CD4-positive, CD25-positive, alpha-beta regulatory T cell (primary cell): ENCODE data around the gene SEMA6D. TPM values are rescaled to one million over a fixed set of nuclear protein-coding genes. Genes with fewer than 3 reads are reported as not detected.

Experiments used
- ATAC-seq, 2 donors: fragments of 150-1000 bp; cut with Tn5 transposase; one replicate each; pipeline ENCODE4 v1.10.0; 2021; ENCODE audit warnings: low read depth in 2 of 2, moderate number of reproducible peaks in 2 of 2, moderate library complexity in 1 of 2
- DNase-seq, 3 donors: peaks; one replicate each; pipeline versions ENCODE4 v3.0.0 to v3.0.0-alpha.2; 2012 to 2022; ENCODE audit warnings: mixed read lengths in 1 of 3
- H3K27ac ChIP-seq: one replicate; pipeline ENCODE4 v1.7.0; 2013; ENCODE audit warnings: mild to moderate bottlenecking, low read length; ENCODE audit not compliant: insufficient read depth, poor library complexity, severe bottlenecking
- H3K27me3 ChIP-seq: one replicate; pipeline ENCODE4 v1.7.0; 2013; ENCODE audit warnings: low read length; ENCODE audit not compliant: control insufficient read depth, insufficient read depth
- H3K36me3 ChIP-seq: one replicate; pipeline ENCODE4 v1.7.0; 2013; ENCODE audit warnings: mild to moderate bottlenecking, low read length, moderate library complexity; ENCODE audit not compliant: control insufficient read depth, insufficient read depth
- H3K4me1 ChIP-seq: 2 replicates; pipeline ENCODE4 v1.7.0; 2013; ENCODE audit warnings: mild to moderate bottlenecking, low read length; ENCODE audit not compliant: insufficient read depth, control insufficient read depth, poor library complexity, severe bottlenecking
- H3K4me3 ChIP-seq: one replicate; pipeline ENCODE4 v1.7.0; 2013; ENCODE audit warnings: low read depth, mild to moderate bottlenecking, low read length, moderate library complexity
- H3K9me3 ChIP-seq, 2 experiments: 1 replicate in 1 of 2; 2 replicates in 1 of 2; pipeline ENCODE4 v1.7.0; 2013; ENCODE audit warnings: low read length in 2 of 2, mild to moderate bottlenecking in 1 of 2, moderate library complexity in 1 of 2; ENCODE audit not compliant: control insufficient read depth in 2 of 2
- H3K27ac Mint-ChIP-seq, 3 donors: one replicate each; pipeline ENCODE4 v1.8.0; 2020 to 2022; ENCODE audit warnings: mild to moderate bottlenecking in 3 of 3, mixed read lengths in 3 of 3, moderate library complexity in 2 of 3
- H3K27me3 Mint-ChIP-seq: one replicate; pipeline ENCODE4 v1.8.0; 2022; ENCODE audit warnings: mild to moderate bottlenecking, mixed read lengths
- H3K36me3 Mint-ChIP-seq: one replicate; pipeline ENCODE4 v1.8.0; 2020; ENCODE audit warnings: mixed read lengths
- H3K4me1 Mint-ChIP-seq, 4 donors: one replicate each; pipeline ENCODE4 v1.8.0; 2020 to 2022; ENCODE audit warnings: mixed read lengths in 4 of 4, mild to moderate bottlenecking in 1 of 4
- H3K4me3 Mint-ChIP-seq, 4 donors: one replicate each; pipeline ENCODE4 v1.8.0; 2020 to 2022; ENCODE audit warnings: mild to moderate bottlenecking in 4 of 4, mixed read lengths in 4 of 4, moderate library complexity in 3 of 4
- H3K9me3 Mint-ChIP-seq, 7 donors: one replicate each; pipeline ENCODE4 v1.8.0; 2020 to 2022; ENCODE audit warnings: mixed read lengths in 7 of 7, mild to moderate bottlenecking in 3 of 7, moderate library complexity in 2 of 7
- polyA plus RNA-seq, 4 donors: library from polyadenylated mRNA; unstranded; fragments of 300-500 nt; fragmentation: Illumina TruSeq; gene quantifications; one replicate each; pipeline ENCODE4 v1.2.3, GENCODE V29; 2021
- total RNA-seq: library from RNA; stranded (reverse); gene quantifications from one replicate; pipeline ENCODE4 v1.2.3, GENCODE V29; 2022

The SEMA6D gene
- total and polyA plus RNA-seq, 5 donors from 2014 or later, result not detected

DNA sequence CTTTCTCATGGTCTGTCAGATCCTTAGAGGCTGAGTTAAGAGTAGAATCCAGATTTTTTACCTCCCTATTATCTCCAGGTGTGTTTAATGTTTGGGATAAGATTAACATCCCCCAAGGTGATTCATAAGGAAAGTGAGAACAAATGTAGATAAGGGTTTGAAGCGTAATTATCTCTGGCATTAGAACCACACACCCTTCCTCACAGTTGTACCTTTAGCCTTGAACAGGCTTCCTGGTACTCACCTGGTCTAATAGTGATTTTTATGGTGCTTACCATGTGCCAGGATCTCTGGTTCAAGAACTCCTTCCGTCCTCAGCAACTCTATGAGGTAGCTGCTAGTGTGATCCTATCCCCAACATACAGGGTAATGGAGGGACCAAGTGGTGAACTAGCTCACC lies 27.7 kb downstream of the SEMA6D start:
- H3K4me1 ChIP-seq, result no peaks in the 10 kb centered on the region
- H3K4me3 ChIP-seq, result no peak overlapping the region
- no peaks in the 10 kb centered on the region for H3K9me3 ChIP-seq
- H3K27ac Mint-ChIP-seq, result no peak overlapping the region
- H3K36me3 Mint-ChIP-seq, result no peaks in the 10 kb centered on the region
- H3K36me3 ChIP-seq, result no peaks in the 10 kb centered on the region
- DNase-seq (no peak), ATAC-seq (no peak)
- H3K27me3 Mint-ChIP-seq, result no peaks in the 10 kb centered on the region
- H3K4me1 Mint-ChIP-seq, result no peaks in the 10 kb centered on the region
- no peak overlapping the region for H3K27ac ChIP-seq
- H3K27me3 ChIP-seq, result no peaks in the 10 kb centered on the region
- H3K9me3 Mint-ChIP-seq, result peaks cover 0 to 2% (median 0%) of the 10 kb centered on the region in 7 donors
- H3K4me3 Mint-ChIP-seq, result no peak overlapping the region

DNA sequence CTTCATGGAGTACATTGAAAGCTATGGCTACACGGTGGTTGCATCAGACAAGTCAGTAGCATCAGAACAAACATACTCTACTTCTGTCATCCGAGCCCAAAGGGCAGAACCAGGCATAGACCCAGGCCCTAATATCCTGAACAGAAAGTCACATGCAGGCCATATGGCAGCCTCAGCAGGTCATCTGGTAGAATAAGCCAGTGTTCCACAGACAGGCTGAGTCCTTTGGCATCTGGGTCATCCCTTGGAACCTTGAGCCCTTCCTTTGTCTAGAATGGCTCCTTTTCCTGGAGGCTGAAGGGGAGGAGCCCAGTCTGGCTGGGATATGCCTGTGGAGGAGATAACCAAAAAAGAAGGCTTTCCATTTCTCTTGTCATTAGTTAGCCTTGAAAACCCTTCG lies 29.2 kb downstream of the SEMA6D start:
- H3K4me3 Mint-ChIP-seq, result no peak overlapping the region
- H3K4me1 ChIP-seq, result no peaks in the 10 kb centered on the region
- no peaks in the 10 kb centered on the region for H3K27me3 Mint-ChIP-seq
- H3K27ac Mint-ChIP-seq, result no peak overlapping the region
- no peaks in the 10 kb centered on the region for H3K36me3 ChIP-seq
- no peaks in the 10 kb centered on the region for H3K36me3 Mint-ChIP-seq
- no peak overlapping the region for H3K4me3 ChIP-seq
- H3K4me1 Mint-ChIP-seq, result no peaks in the 10 kb centered on the region
- H3K27ac ChIP-seq, result no peak overlapping the region
- ATAC-seq (no peak), DNase-seq (no peak)
- no peaks in the 10 kb centered on the region for H3K9me3 ChIP-seq
- H3K9me3 Mint-ChIP-seq, result no peaks in the 10 kb centered on the region
- H3K27me3 ChIP-seq, result no peaks in the 10 kb centered on the region

DNA sequence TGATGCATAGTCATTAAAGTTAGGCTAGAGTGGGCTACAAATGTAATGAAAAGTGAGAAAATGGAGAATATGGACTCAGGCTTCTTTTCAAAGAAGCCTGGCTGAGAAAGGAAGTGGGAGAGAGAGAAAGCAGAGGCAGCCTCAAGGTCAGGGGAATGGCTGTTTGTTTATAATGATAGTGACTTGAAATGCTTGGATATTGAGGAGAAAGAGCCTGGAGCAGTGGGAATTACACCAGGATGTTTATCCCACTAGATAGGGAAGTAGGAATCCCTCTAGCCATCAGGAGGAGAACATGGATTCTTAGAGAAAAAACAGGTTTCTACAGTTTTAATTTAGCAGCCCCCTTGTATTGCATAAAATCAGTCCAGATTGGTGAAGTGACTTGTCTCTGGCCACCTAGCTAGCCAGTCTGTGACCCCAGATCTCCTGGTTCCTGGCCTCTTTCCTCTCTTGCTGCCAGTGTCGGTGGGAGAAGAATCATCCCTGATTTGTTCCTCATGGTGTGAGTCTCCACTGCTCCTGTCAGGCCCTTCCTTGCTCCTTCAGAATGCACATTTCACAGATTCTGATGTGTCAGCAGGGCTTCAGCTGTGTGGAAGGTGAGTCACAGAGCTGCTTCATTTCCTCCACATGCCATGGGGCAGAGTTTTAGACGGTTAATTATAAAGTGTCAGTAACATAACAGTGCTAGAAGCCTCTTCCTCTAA lies 32.9 kb downstream of the SEMA6D start:
- H3K27me3 Mint-ChIP-seq, result no peaks in the 10 kb centered on the region
- no peaks in the 10 kb centered on the region for H3K4me1 Mint-ChIP-seq
- Histone ChIP-seq H3K27me3 (no peaks in the 10 kb centered on the region), H3K36me3 (no peaks in the 10 kb centered on the region), H3K27ac (no peak overlapping the region), H3K4me1 (no peaks in the 10 kb centered on the region), H3K9me3 (no peaks in the 10 kb centered on the region), H3K4me3 (no peak overlapping the region)
- no peak overlapping the region for H3K27ac Mint-ChIP-seq
- no peaks in the 10 kb centered on the region for H3K36me3 Mint-ChIP-seq
- DNase-seq (no peak), ATAC-seq (no peak)
- peaks cover 3 to 28% (median 10%) of the 10 kb centered on the region in 7 donors for H3K9me3 Mint-ChIP-seq
- H3K4me3 Mint-ChIP-seq, result no peak overlapping the region

DNA sequence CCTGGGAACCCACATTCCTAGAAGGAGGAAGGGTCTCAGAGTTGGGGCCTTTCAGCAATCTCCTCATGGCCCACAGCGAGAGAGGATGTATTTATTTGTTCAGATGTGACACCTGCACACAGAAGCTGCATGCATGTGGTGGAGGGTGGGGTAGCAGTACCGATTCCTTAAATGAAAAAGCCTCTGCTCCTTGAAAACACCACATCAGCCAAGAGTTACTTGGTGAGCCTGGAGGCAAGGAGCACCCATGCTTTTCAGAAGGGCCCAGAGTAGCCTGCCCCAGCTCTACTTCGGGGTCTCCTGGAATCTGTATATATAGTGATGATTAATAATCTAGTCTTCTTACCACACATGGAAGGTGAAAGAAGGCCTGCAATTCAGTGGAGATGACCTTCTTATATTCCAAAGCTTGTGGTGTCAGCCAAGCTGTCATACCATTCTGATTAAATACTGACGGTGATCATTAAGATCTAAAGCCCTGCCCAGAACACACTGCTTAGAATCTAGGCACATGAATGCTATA lies 33.5 kb downstream of the SEMA6D start:
- Histone ChIP-seq H3K27me3 (no peaks in the 10 kb centered on the region), H3K4me1 (no peaks in the 10 kb centered on the region), H3K36me3 (no peaks in the 10 kb centered on the region), H3K4me3 (no peak overlapping the region), H3K9me3 (no peaks in the 10 kb centered on the region), H3K27ac (no peak overlapping the region)
- H3K4me1 Mint-ChIP-seq, result no peaks in the 10 kb centered on the region
- H3K9me3 Mint-ChIP-seq, result peaks cover 3 to 28% (median 10%) of the 10 kb centered on the region in 7 donors
- H3K36me3 Mint-ChIP-seq, result no peaks in the 10 kb centered on the region
- ATAC-seq (no peak), DNase-seq (no peak)
- no peak overlapping the region for H3K27ac Mint-ChIP-seq
- no peaks in the 10 kb centered on the region for H3K27me3 Mint-ChIP-seq
- no peak overlapping the region for H3K4me3 Mint-ChIP-seq

DNA sequence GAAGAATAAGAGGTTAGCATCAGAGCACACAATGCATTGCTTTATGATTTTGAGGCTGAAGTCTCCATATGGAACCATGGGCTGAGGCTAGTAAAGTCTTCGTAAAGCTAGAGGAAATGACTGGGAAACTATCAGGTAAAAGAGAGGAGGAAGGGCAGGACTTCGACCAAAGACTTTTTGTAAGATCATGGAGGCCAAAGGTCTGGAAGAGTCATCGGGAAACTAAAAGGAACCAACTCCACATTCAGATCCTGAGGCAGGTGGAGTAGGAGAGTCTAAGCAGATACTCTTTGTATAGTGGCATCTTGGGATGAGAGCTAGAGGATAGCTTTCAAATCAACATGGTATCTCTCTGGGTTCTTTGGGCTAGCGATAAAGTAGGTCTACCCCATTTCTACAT lies 36.3 kb downstream of the SEMA6D start:
- H3K27ac ChIP-seq, result no peak overlapping the region
- ATAC-seq (no peak), DNase-seq (no peak)
- H3K4me3 Mint-ChIP-seq, result no peak overlapping the region
- no peaks in the 10 kb centered on the region for H3K4me1 ChIP-seq
- H3K36me3 ChIP-seq, result no peaks in the 10 kb centered on the region
- no peak overlapping the region for H3K4me3 ChIP-seq
- H3K4me1 Mint-ChIP-seq, result no peaks in the 10 kb centered on the region
- H3K27ac Mint-ChIP-seq, result no peak overlapping the region
- peaks cover 3 to 28% (median 10%) of the 10 kb centered on the region in 7 donors for H3K9me3 Mint-ChIP-seq
- no peaks in the 10 kb centered on the region for H3K27me3 ChIP-seq
- no peaks in the 10 kb centered on the region for H3K9me3 ChIP-seq
- no peaks in the 10 kb centered on the region for H3K36me3 Mint-ChIP-seq
- H3K27me3 Mint-ChIP-seq, result no peaks in the 10 kb centered on the region

DNA sequence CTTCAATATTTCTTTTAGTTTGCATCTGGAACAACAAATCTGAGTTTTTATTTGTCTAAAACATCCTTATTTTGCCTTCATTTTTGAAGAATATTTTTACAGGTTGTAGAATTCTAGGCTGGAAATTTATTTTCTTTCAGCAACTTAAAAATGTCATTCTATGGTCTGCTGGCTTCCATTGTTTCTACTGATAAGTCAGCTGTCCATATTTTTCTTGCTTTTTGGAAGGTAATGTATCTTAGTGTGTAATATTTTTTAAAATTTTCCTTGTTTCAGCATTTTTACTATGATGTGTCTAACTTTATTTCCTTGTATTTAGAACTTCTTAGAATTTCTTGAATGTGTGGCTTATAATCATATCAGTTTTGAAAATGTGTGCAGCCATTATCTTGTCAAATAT lies 37.0 kb downstream of the SEMA6D start:
- Mint-ChIP-seq H3K4me3 (no peak overlapping the region), H3K27me3 (no peaks in the 10 kb centered on the region), H3K9me3 (peaks cover 5 to 28% (median 10%) of the 10 kb centered on the region in 7 donors), H3K36me3 (no peaks in the 10 kb centered on the region), H3K27ac (no peak overlapping the region), H3K4me1 (no peaks in the 10 kb centered on the region)
- H3K9me3 ChIP-seq, result no peaks in the 10 kb centered on the region
- no peak overlapping the region for H3K27ac ChIP-seq
- H3K27me3 ChIP-seq, result no peaks in the 10 kb centered on the region
- ATAC-seq (no peak), DNase-seq (no peak)
- no peak overlapping the region for H3K4me3 ChIP-seq
- H3K4me1 ChIP-seq, result no peaks in the 10 kb centered on the region
- no peaks in the 10 kb centered on the region for H3K36me3 ChIP-seq

DNA sequence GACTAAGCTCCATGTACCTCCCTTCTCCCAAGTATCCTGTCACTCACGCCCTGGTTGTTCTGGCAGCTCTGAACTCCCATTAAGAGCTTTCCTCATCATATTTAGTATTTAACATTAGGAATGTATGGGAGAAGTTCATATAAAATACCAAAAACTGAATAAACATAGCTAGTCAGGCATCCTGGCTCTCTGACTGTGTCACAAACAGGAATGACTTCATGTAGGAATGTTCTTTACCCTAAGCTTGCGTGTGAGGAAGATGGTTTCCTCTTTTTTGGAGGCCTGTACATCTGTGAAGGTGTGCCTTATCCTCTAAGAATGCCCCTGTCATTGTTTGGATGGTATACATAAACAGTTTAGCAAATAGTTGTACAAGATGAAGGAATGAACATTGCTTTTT lies 38.6 kb downstream of the SEMA6D start:
- H3K27ac ChIP-seq, result no peak overlapping the region
- Mint-ChIP-seq H3K36me3 (no peaks in the 10 kb centered on the region), H3K9me3 (peaks cover 5 to 28% (median 10%) of the 10 kb centered on the region in 7 donors), H3K4me3 (no peak overlapping the region), H3K4me1 (no peaks in the 10 kb centered on the region), H3K27me3 (no peaks in the 10 kb centered on the region), H3K27ac (no peak overlapping the region)
- no peaks in the 10 kb centered on the region for H3K4me1 ChIP-seq
- ATAC-seq, result no peak
- no peaks in the 10 kb centered on the region for H3K27me3 ChIP-seq
- no peaks in the 10 kb centered on the region for H3K36me3 ChIP-seq
- no peaks in the 10 kb centered on the region for H3K9me3 ChIP-seq
- no peak overlapping the region for H3K4me3 ChIP-seq
- DNase-seq, result no peak

DNA sequence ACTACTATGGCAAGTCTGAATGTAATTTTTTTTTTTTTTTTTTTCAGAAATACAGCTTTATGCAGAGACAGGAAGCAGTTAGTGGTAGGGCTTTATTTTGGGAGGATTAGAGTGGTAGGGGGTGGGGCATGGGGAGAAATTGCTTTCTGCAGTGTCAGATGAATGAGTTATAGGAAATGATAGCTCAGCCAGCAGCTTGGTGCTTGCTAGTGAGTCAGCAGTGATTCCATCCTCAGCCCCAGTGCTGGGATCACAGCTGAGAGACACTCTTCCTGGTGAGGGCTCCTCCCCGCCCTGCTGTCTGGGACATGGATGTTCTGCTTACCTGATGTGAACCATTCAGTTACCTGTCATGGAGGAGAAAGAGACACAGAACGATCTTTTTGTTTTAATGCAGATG lies 39.6 kb downstream of the SEMA6D start:
- ATAC-seq (no peak), DNase-seq (no peak)
- Histone ChIP-seq H3K9me3 (no peaks in the 10 kb centered on the region), H3K27me3 (no peaks in the 10 kb centered on the region), H3K36me3 (no peaks in the 10 kb centered on the region), H3K27ac (no peak overlapping the region), H3K4me3 (no peak overlapping the region), H3K4me1 (no peaks in the 10 kb centered on the region)
- H3K4me1 Mint-ChIP-seq, result no peaks in the 10 kb centered on the region
- H3K27ac Mint-ChIP-seq, result no peak overlapping the region
- no peaks in the 10 kb centered on the region for H3K27me3 Mint-ChIP-seq
- no peaks in the 10 kb centered on the region for H3K36me3 Mint-ChIP-seq
- H3K4me3 Mint-ChIP-seq, result no peak overlapping the region
- peaks cover 6 to 27% (median 10%) of the 10 kb centered on the region in 7 donors for H3K9me3 Mint-ChIP-seq
